Neuronal stem cell (in vitro differentiated cells): ENCODE results near the gene MYO19. TPM values are rescaled to one million over a fixed set of nuclear protein-coding genes. Genes with fewer than 3 reads are reported as not detected.
"Not testable (repeated sequence)": the region's sequence is repeated elsewhere in the genome, so short reads cannot be mapped to it uniquely, and the experiment has no call there.

Source experiments
- DNase-seq: peaks from one replicate; pipeline ENCODE4 v3.0.0-alpha.2; 2013; ENCODE audit warnings: low spot score
- H2AFZ ChIP-seq: one replicate; pipeline ENCODE4 v1.6.1; 2013; ENCODE audit warnings: mild to moderate bottlenecking, low read length, inconsistent platforms
- H2AK5ac ChIP-seq: 2 replicates; pipeline ENCODE4 v1.6.1; 2013; ENCODE audit warnings: low read depth, mild to moderate bottlenecking, inconsistent platforms, low read length, moderate library complexity, mixed read lengths
- H2BK120ac ChIP-seq: 2 replicates; pipeline ENCODE4 v1.6.1; 2013; ENCODE audit warnings: low read depth, mild to moderate bottlenecking, inconsistent platforms, low read length, moderate library complexity, mixed read lengths
- H2BK12ac ChIP-seq: one replicate; pipeline ENCODE4 v1.6.1; 2013; ENCODE audit warnings: low read length, inconsistent platforms
- H2BK15ac ChIP-seq: 2 replicates; pipeline ENCODE4 v1.6.1; 2013; ENCODE audit warnings: mild to moderate bottlenecking, low read length, inconsistent platforms, mixed read lengths
- H2BK5ac ChIP-seq: one replicate; pipeline ENCODE4 v1.6.1; 2013; ENCODE audit warnings: inconsistent platforms, mild to moderate bottlenecking, low read length, moderate library complexity
- H3K14ac ChIP-seq: one replicate; pipeline ENCODE4 v1.6.1; 2013; ENCODE audit warnings: low read length, inconsistent platforms
- H3K18ac ChIP-seq: 2 replicates; pipeline ENCODE4 v1.6.1; 2013; ENCODE audit warnings: low read length, inconsistent platforms
- H3K23ac ChIP-seq: 2 replicates; pipeline ENCODE4 v1.6.1; 2013; ENCODE audit warnings: low read depth, mild to moderate bottlenecking, mixed read lengths, low read length, inconsistent platforms; ENCODE audit not compliant: poor library complexity
- H3K27ac ChIP-seq: replicated peaks from 3 replicates; pipeline ENCODE4 v1.5.1; 2013; ENCODE audit warnings: low read length, inconsistent platforms
- H3K27me3 ChIP-seq, 3 experiments: 2 replicates each; pipeline ENCODE4 v1.6.1; 2013; ENCODE audit warnings: low read length in 3 of 3, mild to moderate bottlenecking in 2 of 3, inconsistent platforms in 1 of 3, low read depth in 1 of 3, mixed read lengths in 1 of 3, moderate library complexity in 1 of 3; ENCODE audit not compliant: control insufficient read depth in 3 of 3, insufficient read depth in 3 of 3
- H3K36me3 ChIP-seq, 2 donors: replicated peaks in 1 of 2; 2 replicates each; pipeline ENCODE4 v1.6.1; 2013; ENCODE audit warnings: low read length in 2 of 2; ENCODE audit not compliant: control insufficient read depth in 2 of 2, insufficient read depth in 2 of 2
- H3K4ac ChIP-seq: 2 replicates; pipeline ENCODE4 v1.6.1; 2013; ENCODE audit warnings: inconsistent platforms, mild to moderate bottlenecking, low read length, moderate library complexity
- H3K4me1 ChIP-seq, 2 donors: 1 replicate in 1 of 2; 2 replicates in 1 of 2; pipeline ENCODE4 v1.6.1; 2013; ENCODE audit warnings: low read length in 2 of 2, low read depth in 1 of 2; ENCODE audit not compliant: control insufficient read depth in 2 of 2, insufficient read depth in 1 of 2
- H3K4me2 ChIP-seq: one replicate; pipeline ENCODE4 v1.6.1; 2013; ENCODE audit warnings: mild to moderate bottlenecking, low read length, inconsistent platforms; ENCODE audit not compliant: insufficient read depth, poor library complexity, severe bottlenecking
- H3K4me3 ChIP-seq, 2 donors: 2 replicates each; pipeline ENCODE4 v1.5.1; 2013; ENCODE audit warnings: low read length in 2 of 2, mild to moderate bottlenecking in 2 of 2, inconsistent platforms in 1 of 2, moderate library complexity in 1 of 2
- H3K79me1 ChIP-seq: one replicate; pipeline ENCODE4 v1.6.1; 2013; ENCODE audit warnings: low read depth, mild to moderate bottlenecking, inconsistent platforms, low read length, moderate library complexity
- H3K9ac ChIP-seq: one replicate; pipeline ENCODE4 v1.6.1; 2013; ENCODE audit warnings: mild to moderate bottlenecking, low read depth, low read length, inconsistent platforms; ENCODE audit not compliant: poor library complexity
- H3K9me3 ChIP-seq, 2 donors: replicated peaks in 1 of 2; 2 replicates each; pipeline versions ENCODE3 to v1.6.1; 2013; ENCODE audit warnings: low read length in 2 of 2, mild to moderate bottlenecking in 2 of 2, inconsistent platforms in 1 of 2, low read depth in 1 of 2, mixed read lengths in 1 of 2, moderate library complexity in 1 of 2; ENCODE audit not compliant: control insufficient read depth in 2 of 2, insufficient read depth in 1 of 2
- H4K8ac ChIP-seq: one replicate; pipeline ENCODE4 v1.6.1; 2013; ENCODE audit warnings: low read depth, mild to moderate bottlenecking, inconsistent platforms, low read length, moderate library complexity
- H4K91ac ChIP-seq: one replicate; pipeline ENCODE4 v1.6.1; 2013; ENCODE audit warnings: low read length, low read depth, mild to moderate bottlenecking, inconsistent platforms; ENCODE audit not compliant: poor library complexity
- WGBS, 2 donors: extraction: QIAGEN DNeasy Blood & Tissue Kit; methylation state at CpG; one replicate each; pipeline ENCODE4 v1.1.7; 2013; ENCODE audit warnings: missing lambda C conversion rate in 2 of 2, mixed read lengths in 1 of 2; ENCODE audit not compliant: insufficient read length in 2 of 2, insufficient replicate concordance in 1 of 2; ENCODE audit errors: extremely low coverage in 2 of 2; 5-methylcytosine and 5-hydroxymethylcytosine counted together
- small RNA-seq: library from polyadenylated mRNA; stranded (forward); fragments of <200 nt; extraction: miRNeasy Mini kit (QIAGEN cat#:217004); gene quantifications from one replicate; pipeline ENCODE3, GENCODE V24; 2013; ENCODE audit not compliant: insufficient read depth

The MYO19 gene

DNA sequence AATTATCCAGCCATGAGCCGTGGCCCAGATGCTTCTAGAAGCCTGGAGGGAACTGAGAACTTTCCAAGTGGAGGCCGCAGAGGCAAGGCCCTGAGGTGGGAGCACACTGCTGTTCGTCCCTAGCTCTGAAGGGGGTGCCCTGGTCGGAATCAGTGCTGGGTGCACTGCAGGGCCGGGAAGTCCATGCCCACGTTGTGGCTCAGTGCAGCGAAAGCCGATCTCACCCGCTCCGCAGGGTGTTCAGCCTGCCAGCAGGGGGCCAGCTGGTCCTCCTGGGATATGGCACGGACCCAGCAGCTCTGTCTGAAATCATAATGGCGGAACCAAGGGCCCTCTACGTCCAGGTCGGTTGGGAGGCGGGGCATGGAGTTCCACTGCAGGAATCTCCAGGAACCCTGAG is 84.7 kb downstream of the MYO19 start:
- WGBS, 2 donors = no CpG with 5 or more reads among the region's 15 CpGs
- not testable (repeated sequence) for H3K4me3 ChIP-seq, H3K14ac ChIP-seq, H3K9ac ChIP-seq, H2AFZ ChIP-seq, H2BK120ac ChIP-seq, H3K4me1 ChIP-seq, H3K36me3 ChIP-seq, H3K4me2 ChIP-seq, H3K27me3 ChIP-seq, H2AK5ac ChIP-seq, H3K27ac ChIP-seq, H3K4ac ChIP-seq, H3K18ac ChIP-seq, H4K91ac ChIP-seq, H3K9me3 ChIP-seq, H2BK12ac ChIP-seq, H2BK15ac ChIP-seq, H3K23ac ChIP-seq, DNase-seq, H3K79me1 ChIP-seq, H4K8ac ChIP-seq, H2BK5ac ChIP-seq

Small RNA genes lying within 50 kb of the gene (small RNA-seq; reads per million reads assigned to genes)
- not detected for gene RNA5SP439
